K562 (cell line): ENCODE measurements around the gene HELZ2.

Experiments used
- BHLHE40 ChIP-seq: IDR thresholded peaks from 2 replicates; pipeline ENCODE4 v1.6.1; 2011; ENCODE audit warnings: low read length, improper control_type of control experiment
- CBX5 ChIP-seq: IDR thresholded peaks from 2 replicates; pipeline ENCODE4 v1.6.1; 2014; ENCODE audit warnings: low read depth, borderline replicate concordance
- PCBP1 ChIP-seq: fragments of 200-400 bp; formaldehyde crosslinking; IDR thresholded peaks from 2 replicates; pipeline ENCODE4 v1.6.1; 2018; ENCODE audit warnings: mild to moderate bottlenecking, low read depth, low read length; ENCODE audit not compliant: poor library complexity, severe bottlenecking
- TF ChIP-seq, protein P1 (sequence below), 3 experiments: IDR thresholded peaks in 2 of 3; conservative IDR thresholded peaks in 1 of 3; 2 replicates each; pipeline ENCODE4 v1.5.1; 2011 to 2012; ENCODE audit warnings: low read length in 3 of 3, mild to moderate bottlenecking in 3 of 3, control low read depth in 2 of 3, improper control_type of control experiment in 1 of 3, inconsistent platforms in 1 of 3, low read depth in 1 of 3, mixed read lengths in 1 of 3, moderate library complexity in 1 of 3; ENCODE audit not compliant: insufficient read depth in 2 of 3
- TF ChIP-seq, protein P2 (sequence below), 2 experiments: fragments of 450-650 bp in 1 of 2; sonication (generic) in 1 of 2; formaldehyde crosslinking in 1 of 2; IDR thresholded peaks; 2 replicates each; pipeline versions ENCODE4 v1.7.1 to v1.9.0; 2016 to 2022; ENCODE audit warnings: inconsistent platforms in 1 of 2, mild to moderate bottlenecking in 1 of 2, missing genetic modification reagents in 1 of 2

DNA sequence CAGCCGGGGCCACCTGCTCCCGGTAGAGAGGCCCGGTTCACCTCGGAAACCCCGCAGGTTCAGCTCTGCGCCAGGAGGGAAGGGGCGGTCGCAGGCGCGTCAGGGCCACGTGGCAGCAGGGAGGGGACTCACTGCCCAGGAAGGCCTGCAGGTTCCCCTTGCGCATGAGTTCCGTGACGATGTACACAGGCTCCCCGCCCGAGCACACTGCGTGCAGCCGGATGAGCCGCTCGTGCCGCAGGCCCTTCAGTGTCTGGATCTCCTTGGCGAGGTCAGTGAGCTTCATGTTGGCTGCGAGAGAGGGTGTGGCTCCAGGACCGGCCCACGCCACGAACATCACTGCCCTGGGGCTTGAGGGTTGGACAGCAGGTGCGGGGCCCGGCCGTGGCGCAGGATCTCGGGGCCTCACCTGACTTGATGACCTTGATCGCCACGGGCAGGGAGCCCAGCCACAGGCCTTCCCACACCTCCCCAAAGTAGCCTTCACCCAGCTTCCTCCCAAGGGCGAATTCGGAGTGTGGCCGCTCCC, 31.9 kb downstream of the HELZ2 start:
- TF ChIP-seq, protein P1, sequence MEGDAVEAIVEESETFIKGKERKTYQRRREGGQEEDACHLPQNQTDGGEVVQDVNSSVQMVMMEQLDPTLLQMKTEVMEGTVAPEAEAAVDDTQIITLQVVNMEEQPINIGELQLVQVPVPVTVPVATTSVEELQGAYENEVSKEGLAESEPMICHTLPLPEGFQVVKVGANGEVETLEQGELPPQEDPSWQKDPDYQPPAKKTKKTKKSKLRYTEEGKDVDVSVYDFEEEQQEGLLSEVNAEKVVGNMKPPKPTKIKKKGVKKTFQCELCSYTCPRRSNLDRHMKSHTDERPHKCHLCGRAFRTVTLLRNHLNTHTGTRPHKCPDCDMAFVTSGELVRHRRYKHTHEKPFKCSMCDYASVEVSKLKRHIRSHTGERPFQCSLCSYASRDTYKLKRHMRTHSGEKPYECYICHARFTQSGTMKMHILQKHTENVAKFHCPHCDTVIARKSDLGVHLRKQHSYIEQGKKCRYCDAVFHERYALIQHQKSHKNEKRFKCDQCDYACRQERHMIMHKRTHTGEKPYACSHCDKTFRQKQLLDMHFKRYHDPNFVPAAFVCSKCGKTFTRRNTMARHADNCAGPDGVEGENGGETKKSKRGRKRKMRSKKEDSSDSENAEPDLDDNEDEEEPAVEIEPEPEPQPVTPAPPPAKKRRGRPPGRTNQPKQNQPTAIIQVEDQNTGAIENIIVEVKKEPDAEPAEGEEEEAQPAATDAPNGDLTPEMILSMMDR (IDR thresholded peaks at IDR 0.05 in 2 of 3, conservative IDR thresholded peaks at IDR 0.05 in 1 of 3; ENCODE audit: insufficient read depth in 2 of 3, low read depth in 1 of 3, low read length in 3 of 3) = no peak
- TF ChIP-seq PCBP1 (no peak), BHLHE40 (peak; percentile 43), CBX5 (no peak)
- TF ChIP-seq, protein P2, sequence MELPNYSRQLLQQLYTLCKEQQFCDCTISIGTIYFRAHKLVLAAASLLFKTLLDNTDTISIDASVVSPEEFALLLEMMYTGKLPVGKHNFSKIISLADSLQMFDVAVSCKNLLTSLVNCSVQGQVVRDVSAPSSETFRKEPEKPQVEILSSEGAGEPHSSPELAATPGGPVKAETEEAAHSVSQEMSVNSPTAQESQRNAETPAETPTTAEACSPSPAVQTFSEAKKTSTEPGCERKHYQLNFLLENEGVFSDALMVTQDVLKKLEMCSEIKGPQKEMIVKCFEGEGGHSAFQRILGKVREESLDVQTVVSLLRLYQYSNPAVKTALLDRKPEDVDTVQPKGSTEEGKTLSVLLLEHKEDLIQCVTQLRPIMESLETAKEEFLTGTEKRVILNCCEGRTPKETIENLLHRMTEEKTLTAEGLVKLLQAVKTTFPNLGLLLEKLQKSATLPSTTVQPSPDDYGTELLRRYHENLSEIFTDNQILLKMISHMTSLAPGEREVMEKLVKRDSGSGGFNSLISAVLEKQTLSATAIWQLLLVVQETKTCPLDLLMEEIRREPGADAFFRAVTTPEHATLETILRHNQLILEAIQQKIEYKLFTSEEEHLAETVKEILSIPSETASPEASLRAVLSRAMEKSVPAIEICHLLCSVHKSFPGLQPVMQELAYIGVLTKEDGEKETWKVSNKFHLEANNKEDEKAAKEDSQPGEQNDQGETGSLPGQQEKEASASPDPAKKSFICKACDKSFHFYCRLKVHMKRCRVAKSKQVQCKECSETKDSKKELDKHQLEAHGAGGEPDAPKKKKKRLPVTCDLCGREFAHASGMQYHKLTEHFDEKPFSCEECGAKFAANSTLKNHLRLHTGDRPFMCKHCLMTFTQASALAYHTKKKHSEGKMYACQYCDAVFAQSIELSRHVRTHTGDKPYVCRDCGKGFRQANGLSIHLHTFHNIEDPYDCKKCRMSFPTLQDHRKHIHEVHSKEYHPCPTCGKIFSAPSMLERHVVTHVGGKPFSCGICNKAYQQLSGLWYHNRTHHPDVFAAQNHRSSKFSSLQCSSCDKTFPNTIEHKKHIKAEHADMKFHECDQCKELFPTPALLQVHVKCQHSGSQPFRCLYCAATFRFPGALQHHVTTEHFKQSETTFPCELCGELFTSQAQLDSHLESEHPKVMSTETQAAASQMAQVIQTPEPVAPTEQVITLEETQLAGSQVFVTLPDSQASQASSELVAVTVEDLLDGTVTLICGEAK (IDR thresholded peaks at IDR 0.05) = no peak
- TF ChIP-seq, protein P2 (CRISPR knock-in tag; IDR thresholded peaks at IDR 0.05) = no peak
